ENCODE measurements around the gene FRMD7.

FRMD7 gene

DNA sequence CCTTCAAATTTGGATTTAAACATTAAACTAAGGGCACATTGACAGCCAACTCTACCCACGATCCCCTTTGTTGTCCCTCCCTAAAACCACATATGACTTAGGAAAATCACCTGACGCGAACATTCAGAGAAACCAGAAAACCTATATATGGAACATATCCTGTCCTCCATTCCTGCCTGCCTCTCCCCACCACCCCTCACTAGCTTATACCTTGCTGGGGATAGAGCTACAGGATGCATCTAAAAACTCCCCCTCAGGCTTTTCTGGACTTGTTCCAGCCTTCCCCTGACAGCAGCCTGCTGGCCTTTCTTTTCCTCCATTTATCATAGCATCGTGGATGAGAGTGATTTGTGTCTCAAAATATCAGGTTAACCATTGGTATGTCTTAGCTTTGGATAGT is 96.0 kb downstream of the FRMD7 start:
- Histone ChIP-seq H3K27ac (replicated peaks; ENCODE audit: low read length) (no peak overlapping the region), H3K4me1 (ENCODE audit: control insufficient read depth in 2 of 2, insufficient read depth in 1 of 2, low read depth in 1 of 2, low read length in 2 of 2) (peaks cover 0 to 3% of the 10 kb centered on the region in 2 donors), H3K9ac (ENCODE audit: low read depth, low read length, poor library complexity) (no peak overlapping the region), H2BK120ac (ENCODE audit: low read depth, low read length) (no peak overlapping the region), H2BK15ac (ENCODE audit: low read length) (no peak overlapping the region), H3K36me3 (replicated peaks in 1 of 2; ENCODE audit: control insufficient read depth in 2 of 2, insufficient read depth in 2 of 2, low read length in 2 of 2) (no peaks in the 10 kb centered on the region), H3K18ac (ENCODE audit: low read length) (no peak overlapping the region), H3K79me1 (ENCODE audit: low read depth, low read length) (no peaks in the 10 kb centered on the region), H3K23ac (ENCODE audit: low read depth, low read length, poor library complexity) (no peak overlapping the region), H2BK12ac (ENCODE audit: low read length) (no peak overlapping the region), H4K91ac (ENCODE audit: low read depth, low read length, poor library complexity) (no peak overlapping the region), H3K4ac (ENCODE audit: low read length) (no peak overlapping the region), H2BK5ac (ENCODE audit: low read length) (no peak overlapping the region), H2AFZ (ENCODE audit: low read length) (no peak overlapping the region), H3K27me3 (ENCODE audit: control insufficient read depth in 3 of 3, insufficient read depth in 3 of 3, low read depth in 1 of 3, low read length in 3 of 3) (peaks cover 0 to 11% (median 0%) of the 10 kb centered on the region in 3 experiments), H2AK5ac (ENCODE audit: low read depth, low read length) (no peak overlapping the region), H4K8ac (ENCODE audit: low read depth, low read length) (no peak overlapping the region), H3K4me2 (ENCODE audit: insufficient read depth, low read length, poor library complexity, severe bottlenecking) (no peak overlapping the region), H3K14ac (ENCODE audit: low read length) (no peak overlapping the region), H3K9me3 (replicated peaks in 1 of 2; ENCODE audit: control insufficient read depth in 2 of 2, insufficient read depth in 1 of 2, low read depth in 1 of 2, low read length in 2 of 2) (no peaks in the 10 kb centered on the region), H3K4me3 (ENCODE audit: low read length in 2 of 2) (no peak overlapping the region)
- no CpG with 5 or more reads among the region's 4 CpGs for WGBS, 2 donors (ENCODE audit: extremely low coverage in 2 of 2, insufficient read length in 2 of 2, insufficient replicate concordance in 1 of 2)
- DNase-seq (ENCODE audit: low spot score), result no peak

DNA sequence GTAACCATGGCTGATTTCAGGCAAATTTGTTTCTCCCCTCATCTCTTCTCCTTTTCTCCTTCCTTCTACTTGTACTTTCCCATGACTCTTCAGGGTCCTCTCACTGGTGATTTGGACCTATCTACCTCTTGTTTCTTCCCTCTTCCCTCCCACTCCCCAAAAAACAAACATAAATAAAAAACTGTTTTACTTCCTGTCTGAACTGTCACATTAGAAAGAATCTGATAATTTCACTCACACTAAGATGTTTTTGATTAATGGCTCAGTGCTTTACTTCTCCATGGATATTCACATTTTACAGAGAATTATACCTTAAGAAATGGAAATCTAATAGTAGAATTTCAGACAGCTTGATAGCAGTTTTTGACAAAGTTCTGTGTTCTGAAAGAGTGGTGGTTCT is 97.6 kb downstream of the FRMD7 start:
- Histone ChIP-seq H3K36me3 (replicated peaks in 1 of 2; ENCODE audit: control insufficient read depth in 2 of 2, insufficient read depth in 2 of 2, low read length in 2 of 2) (no peaks in the 10 kb centered on the region), H4K8ac (ENCODE audit: low read depth, low read length) (no peak overlapping the region), H4K91ac (ENCODE audit: low read depth, low read length, poor library complexity) (no peak overlapping the region), H3K14ac (ENCODE audit: low read length) (no peak overlapping the region), H3K4ac (ENCODE audit: low read length) (no peak overlapping the region), H3K79me1 (ENCODE audit: low read depth, low read length) (no peaks in the 10 kb centered on the region), H3K9me3 (replicated peaks in 1 of 2; ENCODE audit: control insufficient read depth in 2 of 2, insufficient read depth in 1 of 2, low read depth in 1 of 2, low read length in 2 of 2) (no peaks in the 10 kb centered on the region), H3K27me3 (ENCODE audit: control insufficient read depth in 3 of 3, insufficient read depth in 3 of 3, low read depth in 1 of 3, low read length in 3 of 3) (peaks cover 0 to 15% (median 0%) of the 10 kb centered on the region in 3 experiments), H3K23ac (ENCODE audit: low read depth, low read length, poor library complexity) (no peak overlapping the region), H2BK15ac (ENCODE audit: low read length) (no peak overlapping the region), H2BK120ac (ENCODE audit: low read depth, low read length) (no peak overlapping the region), H3K4me2 (ENCODE audit: insufficient read depth, low read length, poor library complexity, severe bottlenecking) (no peak overlapping the region), H2AK5ac (ENCODE audit: low read depth, low read length) (no peak overlapping the region), H2AFZ (ENCODE audit: low read length) (no peak overlapping the region), H3K9ac (ENCODE audit: low read depth, low read length, poor library complexity) (no peak overlapping the region), H2BK5ac (ENCODE audit: low read length) (no peak overlapping the region), H3K4me1 (ENCODE audit: control insufficient read depth in 2 of 2, insufficient read depth in 1 of 2, low read depth in 1 of 2, low read length in 2 of 2) (peaks cover 0 to 3% of the 10 kb centered on the region in 2 donors), H3K18ac (ENCODE audit: low read length) (no peak overlapping the region), H3K4me3 (ENCODE audit: low read length in 2 of 2) (no peak overlapping the region), H2BK12ac (ENCODE audit: low read length) (no peak overlapping the region), H3K27ac (replicated peaks; ENCODE audit: low read length) (no peak overlapping the region)
- no peak for DNase-seq (ENCODE audit: low spot score)

Measured in neuronal stem cell (in vitro differentiated cells).